PC-3 (cell line): ENCODE results near the gene TNFAIP6.

Experiments used
- CTCF ChIP-seq: fragments of 300-600 bp; sonication (generic); conservative IDR thresholded peaks from 2 replicates; pipeline ENCODE4 v1.5.1; 2017; ENCODE audit warnings: antibody characterized with exemption, low read depth, mild to moderate bottlenecking, low read length
- EZH2 ChIP-seq: fragments of 300-600 bp; sonication (generic); IDR thresholded peaks from one replicate; pipeline ENCODE4 v1.6.1; 2017; ENCODE audit warnings: antibody characterized with exemption, mild to moderate bottlenecking, low read length; ENCODE audit not compliant: unreplicated experiment

DNA sequence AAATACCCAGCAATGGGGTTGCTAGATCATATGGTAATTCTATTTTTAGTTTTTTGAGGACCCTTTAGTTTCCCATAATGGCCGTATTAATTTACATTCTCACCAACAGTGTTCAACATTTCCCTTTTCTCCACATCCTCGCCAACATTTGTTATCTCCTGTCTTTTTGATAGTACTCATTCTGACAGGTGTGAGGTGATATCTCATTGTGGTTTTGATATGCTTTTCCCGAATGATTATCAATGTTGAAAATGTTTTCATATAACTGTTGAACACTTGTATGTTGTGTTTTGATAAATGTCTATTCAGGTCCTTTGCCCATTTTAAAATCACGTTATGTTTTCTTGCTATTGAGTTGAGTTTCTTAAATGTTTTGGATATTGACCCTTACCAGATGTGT, 46.5 kb downstream of the TNFAIP6 start:
- TF ChIP-seq EZH2 (no peak), CTCF (no peak)
